Stimulated activated CD4-positive, alpha-beta T cell treated with anti-CD3 and anti-CD28 coated beads, Interleukin-1b, Interleukin-23, amount 100 ng/mL, for 48 hours (primary cell): ENCODE data around the gene CAMK4.
A peak's percentile ranks its signal among the peaks of the same experiment; 100 is the strongest.

Source experiments
- DNase-seq: peaks from one replicate; pipeline ENCODE4 v3.0.0-alpha.2; 2020

CAMK4 gene

DNA sequence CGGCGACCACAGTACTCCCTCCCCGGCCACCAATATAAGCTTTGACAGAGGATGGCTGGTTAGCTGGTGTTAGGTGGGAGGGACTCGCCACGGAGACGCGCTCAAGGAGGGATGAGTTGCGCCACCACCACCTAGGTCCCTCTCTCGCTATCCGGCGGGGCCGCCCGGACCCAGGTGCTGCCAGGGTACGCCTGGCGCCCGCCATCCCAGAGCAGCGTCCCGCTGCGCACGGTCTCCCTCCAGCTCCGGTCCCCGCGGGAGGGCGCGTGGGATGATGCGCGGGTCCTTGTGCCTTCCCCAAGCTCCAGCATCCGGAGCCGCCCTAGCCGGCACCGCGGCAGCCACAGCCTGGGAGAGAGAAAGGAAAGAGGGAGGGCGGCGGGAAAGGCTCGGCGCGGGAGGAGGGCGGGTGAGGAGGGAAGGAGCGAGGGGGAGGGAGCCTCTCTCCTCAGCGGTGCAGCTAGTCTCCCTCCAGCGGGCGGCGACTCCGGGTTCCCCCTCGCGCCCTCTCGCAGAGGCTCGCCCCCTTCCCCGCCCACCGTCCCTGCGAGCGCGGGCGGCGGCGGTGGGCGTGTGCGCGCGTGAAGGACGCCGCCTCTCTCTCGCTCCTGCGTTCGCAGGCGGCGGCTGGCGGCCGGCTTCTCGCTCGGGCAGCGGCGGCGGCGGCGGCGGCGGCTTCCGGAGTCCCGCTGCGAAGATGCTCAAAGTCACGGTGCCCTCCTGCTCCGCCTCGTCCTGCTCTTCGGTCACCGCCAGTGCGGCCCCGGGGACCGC lies at the start of gene CAMK4:
CAMK4 (plus strand) TSS at position 598 of the 774 bp plus-strand sequence; CDS start at position 698, 100 bp downstream.
- peak; percentile 56 for DNase-seq

DNA sequence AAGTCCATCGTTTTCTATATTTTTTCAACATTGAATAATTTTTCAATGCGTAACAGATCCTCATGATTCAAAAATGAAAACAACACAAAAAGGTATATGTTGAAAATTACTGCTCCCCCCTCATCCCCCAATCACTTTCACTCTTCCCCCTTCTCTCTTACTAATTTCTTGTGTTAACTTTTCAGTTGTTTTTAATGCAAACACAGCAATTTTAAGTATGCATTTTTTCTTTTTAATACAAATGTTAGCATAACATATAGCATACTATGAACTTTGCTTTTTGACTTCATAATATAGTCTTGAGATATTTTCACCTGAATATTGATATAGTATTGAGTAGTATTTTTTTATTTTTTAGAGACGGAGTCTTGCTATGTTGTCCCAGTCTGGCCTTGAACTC lies 41.1 kb upstream of the CAMK4 start:
- DNase-seq: no peak

DNA sequence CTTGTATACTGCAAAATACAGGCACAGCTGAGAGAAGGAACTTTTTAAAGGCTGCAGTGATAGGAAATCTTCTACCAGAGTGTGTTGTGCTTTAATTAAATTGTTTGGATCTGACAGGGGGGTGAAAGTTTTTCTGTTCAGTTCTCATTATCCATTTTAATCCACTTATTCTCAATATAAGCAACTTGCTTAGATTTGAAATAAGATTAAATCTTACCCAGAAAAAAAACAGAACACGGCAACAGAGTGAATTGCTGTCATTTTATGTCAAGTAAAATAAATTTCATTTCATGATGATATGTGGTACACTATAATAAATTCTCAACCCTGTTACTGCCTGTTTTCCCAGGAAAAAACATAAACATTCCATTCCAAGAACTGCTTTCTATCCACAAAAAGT lies 37.1 kb upstream of the CAMK4 start:
- no peak for DNase-seq

DNA sequence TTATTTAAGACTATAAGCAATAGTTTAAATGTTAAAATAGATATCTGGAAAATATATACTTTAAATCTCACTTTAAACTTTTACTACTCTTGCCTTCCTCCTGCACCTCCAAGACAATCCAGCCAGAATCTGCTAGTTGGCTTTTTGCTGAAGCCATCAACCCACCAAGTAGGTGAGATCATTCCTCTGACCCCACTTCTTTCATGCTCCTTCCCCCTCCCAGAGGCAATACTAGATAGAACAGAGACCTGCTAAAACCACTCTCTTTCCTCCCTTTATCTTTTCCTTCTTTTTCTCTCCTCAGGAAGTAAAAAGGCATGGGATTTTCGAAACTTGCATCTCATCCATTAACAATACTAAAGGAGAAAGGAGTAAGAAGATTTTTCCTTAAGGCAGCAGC lies 30.1 kb upstream of the CAMK4 start:
- DNase-seq: no peak

DNA sequence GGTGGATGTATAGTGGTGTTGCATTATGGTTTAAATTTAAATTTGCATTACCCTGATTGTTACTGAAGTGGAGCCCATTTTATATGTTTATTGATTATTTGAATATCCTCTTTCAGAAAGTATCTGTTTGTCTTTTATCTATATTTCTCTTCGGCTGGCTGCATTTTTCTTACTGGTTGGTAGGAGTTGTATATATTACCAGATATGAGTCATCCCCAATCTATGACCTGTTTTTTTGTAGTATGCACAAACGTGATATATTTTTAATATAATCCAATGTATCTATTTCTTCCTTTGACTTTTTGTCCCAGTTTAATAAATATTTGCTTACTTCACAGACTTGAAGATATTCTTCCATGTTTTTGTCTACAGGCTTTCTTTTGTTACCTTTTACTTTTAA lies 29.3 kb upstream of the CAMK4 start:
- DNase-seq: no peak

DNA sequence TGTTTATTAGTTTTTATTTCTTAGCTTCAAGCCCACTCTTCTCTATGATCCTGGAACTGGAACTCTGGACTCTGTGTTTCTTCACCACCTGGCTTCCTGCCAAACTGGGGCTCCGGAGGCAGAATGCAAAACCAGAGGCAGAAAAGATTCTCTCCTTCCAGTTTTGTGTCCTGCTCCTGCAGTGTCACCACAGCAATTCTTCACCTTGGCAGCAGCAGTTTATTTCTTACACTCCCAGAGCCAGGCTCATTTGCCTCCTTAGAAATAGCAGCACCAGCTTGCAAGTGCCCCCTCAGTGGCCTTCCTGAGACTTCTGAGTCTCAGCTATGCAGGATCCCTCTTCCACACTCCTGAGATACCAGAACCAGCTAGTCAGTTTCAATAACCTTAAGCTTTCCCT lies 26.7 kb upstream of the CAMK4 start:
- no peak for DNase-seq

DNA sequence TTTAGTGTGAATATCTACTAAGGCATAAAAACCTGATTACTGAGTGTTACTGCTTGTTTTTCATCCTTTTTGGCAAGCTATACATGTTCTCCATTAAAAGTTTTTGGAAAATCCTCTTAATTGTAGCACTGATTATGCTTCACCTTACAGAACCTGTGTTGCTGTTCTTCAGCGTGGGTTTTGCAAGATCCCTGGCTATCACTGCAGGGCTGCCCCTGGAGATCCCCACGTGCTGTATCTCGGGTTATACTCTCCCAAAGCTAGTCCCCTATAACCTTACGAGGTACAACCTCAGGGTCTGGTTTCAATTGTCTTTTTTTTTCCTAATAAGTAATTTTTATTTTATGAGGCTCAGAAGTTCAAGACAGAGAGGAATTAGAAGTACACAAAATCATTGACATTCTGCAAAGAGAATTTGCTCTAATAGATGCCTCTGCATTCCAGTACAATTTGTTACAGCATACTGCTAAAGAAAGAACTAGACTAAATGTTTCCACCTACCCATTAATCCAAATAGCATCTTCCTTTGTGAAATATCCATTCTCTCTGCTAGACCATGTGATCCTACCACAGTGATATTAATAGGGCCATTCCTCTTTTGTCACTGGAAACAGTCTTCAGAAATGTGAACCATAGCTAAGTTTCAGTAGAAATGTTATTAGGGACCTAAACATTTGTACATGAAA lies 25.8 kb upstream of the CAMK4 start:
- no peak for DNase-seq

DNA sequence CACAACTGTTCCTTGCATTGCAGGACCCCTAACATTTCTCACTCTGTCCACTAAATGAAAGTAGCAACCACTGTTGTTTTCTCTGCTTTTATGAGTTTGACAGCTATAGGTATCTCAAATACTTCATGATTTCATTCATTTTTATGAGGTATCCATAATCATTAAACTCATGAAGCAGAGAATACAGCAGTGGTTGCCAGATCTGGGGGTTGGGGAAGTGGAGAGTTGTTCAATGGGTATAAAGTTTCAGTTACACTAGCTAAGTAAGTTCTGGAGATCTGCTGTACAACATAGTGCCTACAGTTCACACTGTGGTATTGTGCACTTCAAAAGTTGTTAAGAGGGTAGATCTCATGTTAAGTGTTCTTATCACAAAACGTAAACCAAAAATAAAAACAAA lies 23.4 kb upstream of the CAMK4 start:
- no peak for DNase-seq

DNA sequence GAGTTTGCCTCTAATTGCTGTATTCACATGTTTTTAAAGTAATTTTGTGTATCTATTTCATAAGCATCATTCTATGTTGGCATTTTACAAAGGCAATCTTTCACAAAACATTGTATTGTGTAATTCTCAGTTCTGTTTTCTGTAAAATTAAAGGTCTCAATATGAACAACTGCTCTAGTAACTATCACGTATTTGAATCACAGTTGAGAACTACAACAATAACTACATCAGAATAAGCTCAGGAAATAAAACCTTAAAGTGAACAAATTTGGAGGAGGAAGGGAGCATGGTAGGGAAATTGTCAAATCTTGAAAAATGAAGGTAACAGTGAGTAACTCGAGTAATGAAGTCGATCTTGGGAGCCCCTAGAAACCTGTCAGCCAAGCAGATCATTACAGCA lies 22.5 kb upstream of the CAMK4 start:
- no peak for DNase-seq

DNA sequence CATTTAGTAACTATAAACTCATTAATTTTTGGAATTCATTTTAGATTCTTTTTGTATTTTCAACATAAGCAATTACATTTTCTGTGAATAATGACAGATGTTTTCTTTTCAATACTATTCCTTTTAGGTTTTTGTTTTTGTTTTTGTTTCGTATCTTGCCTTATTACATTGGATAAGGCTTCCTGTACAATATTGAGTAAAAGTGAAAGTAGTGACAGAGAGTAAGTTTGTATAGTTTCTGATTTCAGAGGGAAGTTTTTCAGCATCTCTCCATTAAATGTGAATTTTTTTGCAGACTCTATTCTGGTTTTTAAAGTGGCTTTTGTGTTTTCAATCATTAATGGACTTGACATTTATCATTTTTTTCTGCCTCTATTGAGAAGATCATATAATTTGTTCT lies 12.8 kb upstream of the CAMK4 start:
- no peak for DNase-seq

DNA sequence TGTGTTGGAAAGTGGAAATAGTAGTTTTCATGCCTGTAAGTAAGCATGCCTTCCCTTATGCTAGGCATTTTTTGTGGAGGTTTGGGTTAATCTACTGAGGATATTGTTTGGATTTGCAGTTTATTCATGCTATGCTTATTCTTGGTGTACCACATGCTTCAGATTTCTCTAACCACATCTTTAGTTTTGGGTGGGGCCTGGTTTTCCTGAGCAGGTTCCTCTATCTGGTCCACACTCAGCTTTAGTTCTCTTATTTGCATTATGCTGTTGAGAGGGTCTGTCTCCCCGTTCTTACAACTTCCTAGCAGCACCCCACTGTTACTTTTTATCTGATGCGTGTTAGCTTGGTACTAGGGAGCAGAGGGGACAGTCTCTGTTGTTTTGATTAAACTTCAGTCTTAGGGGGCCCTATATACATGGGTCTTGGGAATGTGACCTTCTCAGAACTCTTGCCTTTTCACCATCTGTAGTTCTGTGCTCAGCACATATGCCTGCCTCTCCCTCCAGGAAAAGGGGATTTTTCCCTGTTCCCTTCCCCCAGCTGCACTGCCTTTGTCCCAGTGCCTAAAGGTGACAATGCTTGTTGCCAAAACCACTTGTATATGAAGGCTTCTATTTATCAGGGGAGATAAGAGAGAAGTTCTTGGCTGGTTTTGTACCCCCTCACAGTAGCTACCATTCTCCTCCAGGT lies 10.0 kb upstream of the CAMK4 start:
- no peak for DNase-seq

DNA sequence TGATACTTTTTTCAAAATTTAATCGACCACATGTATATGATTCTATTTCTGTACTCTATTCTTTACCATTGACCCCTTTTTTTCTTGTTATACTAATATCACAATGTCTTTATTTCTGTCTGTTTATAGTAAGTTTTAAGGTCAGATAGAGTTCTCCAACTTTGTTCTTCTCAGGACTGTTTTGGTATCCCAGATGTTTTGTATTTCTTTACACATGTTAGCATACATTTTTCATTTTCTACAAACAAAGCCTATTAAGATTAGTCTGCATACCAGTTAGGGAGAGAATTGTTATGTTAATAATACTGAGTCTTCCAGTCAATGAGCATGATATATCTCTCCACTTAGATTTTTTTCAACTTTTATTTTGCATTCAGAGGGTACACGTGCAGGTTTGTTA lies 8.2 kb upstream of the CAMK4 start:
- no peak for DNase-seq

DNA sequence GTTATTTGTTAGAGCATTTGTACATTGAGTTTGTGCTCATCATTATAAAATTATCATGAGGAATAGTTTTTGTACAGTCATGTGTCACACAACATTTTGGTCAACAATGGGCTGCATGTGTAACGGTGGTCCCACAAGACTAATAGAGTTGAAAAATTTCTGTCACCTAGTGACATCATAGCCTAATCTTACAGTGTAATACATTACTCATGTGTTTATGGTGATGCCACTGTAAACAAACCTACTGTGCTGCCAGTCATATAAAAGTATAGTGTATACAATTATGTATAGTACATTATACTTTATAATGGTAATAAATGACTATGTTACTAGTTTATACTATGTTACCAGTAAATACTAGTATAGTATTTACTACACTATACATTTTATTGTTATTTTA lies 3.0 kb upstream of the CAMK4 start:
- DNase-seq: no peak

DNA sequence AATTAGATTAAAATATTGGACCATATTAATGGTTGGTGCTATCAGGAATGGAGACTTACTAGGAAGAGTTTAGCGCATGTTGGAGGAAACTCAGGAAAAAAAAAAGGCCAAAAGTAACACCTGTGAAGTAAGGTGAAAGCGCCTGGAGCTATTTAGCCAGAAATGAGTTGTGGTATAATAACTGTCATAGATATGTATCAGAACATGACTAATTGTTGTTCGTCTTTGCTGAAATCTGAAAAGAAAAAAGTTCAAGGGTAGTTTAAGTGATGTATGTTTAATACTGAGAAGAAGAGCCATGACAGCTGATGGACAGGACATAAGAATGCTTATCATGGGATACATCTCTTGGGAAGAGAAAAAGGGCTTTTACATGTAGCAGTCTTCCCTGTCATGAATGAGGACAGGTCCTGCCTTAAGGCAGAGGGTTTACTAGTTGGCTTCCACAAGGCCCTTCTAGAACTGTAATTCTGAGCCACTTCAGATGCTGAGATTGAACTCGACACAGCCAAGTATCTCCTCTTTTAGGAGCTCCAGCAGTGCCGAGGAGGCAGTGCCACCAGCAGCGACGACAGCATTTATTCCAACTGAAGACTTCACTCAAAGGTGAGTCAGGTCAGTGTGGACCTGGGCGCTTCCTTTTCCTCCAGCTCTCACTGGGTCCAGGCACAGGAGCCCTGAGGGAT lies 940 bp upstream of the CAMK4 start:
- no peak for DNase-seq

DNA sequence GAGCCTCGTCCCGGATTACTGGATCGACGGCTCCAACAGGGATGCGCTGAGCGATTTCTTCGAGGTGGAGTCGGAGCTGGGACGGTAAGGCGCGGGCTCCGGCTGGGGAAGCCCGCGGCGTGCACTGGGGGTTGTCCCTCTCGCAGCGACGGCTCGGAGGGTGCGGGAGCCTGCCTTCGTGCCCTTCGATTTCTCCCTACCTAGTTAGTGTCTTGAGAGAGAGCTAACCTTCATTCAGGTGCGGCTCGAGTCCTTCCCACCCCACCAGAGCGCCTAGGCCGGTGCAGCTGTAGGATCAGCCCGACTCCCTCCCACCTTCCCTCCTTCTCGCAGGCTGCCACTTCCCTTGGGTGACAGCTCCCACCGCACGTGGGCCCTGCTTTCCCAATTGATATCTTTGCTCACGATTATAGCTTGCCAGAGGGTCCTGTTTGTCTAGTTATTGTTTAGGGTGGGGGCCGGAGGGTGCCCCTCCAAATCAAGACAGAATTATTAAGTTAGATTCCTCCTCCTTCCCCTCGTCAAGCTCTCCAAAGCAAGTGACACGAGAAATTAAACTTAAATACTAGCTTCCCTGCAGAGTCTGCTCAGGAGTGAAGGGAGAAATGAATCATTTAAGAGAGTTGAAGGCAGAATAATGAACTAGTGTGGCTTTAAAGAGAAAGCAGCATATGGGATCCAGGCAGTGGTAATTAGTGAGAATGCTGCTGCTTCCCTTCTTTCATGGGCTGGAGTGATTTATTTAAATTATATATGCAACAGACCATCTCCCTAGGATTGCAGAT lies 569 bp downstream of the CAMK4 start:
- peak; percentile 44 for DNase-seq

DNA sequence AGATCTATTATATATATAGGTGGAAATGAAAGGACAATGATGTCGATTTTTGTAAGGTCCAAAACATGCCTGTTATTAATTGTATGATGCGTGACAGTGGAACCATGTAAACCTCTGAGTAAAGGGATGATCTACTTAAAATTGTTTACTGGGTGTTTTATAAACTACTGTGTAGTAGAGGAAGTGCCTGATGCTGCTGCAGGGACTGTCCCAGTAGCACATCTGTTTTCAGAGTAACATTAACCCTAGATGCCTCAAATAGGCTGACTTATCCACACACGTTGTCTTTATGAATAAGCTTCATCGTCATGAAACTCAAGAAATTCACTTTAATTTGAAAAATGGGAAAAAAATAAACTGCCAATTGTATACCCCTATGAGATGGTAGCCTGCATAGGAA lies 1.7 kb downstream of the CAMK4 start:
- DNase-seq: no peak

DNA sequence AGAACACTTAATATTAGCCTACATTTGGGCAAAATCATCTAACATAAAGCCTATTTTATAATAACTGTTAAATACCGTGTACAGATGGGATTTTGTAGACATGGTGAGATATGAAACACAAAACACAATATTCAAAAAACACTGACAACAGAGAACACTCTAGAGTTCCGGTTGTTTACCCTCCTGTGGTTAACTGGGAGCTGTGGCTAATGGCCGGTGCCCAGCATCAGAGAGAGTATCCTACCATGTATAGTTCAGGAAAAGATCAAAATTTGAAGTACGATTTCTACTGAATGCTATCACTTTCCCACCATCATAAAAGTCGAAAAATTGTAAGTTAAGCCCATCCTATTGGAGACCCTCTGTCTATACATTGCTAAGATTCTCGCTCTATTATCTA lies 2.4 kb downstream of the CAMK4 start:
- DNase-seq: no peak

DNA sequence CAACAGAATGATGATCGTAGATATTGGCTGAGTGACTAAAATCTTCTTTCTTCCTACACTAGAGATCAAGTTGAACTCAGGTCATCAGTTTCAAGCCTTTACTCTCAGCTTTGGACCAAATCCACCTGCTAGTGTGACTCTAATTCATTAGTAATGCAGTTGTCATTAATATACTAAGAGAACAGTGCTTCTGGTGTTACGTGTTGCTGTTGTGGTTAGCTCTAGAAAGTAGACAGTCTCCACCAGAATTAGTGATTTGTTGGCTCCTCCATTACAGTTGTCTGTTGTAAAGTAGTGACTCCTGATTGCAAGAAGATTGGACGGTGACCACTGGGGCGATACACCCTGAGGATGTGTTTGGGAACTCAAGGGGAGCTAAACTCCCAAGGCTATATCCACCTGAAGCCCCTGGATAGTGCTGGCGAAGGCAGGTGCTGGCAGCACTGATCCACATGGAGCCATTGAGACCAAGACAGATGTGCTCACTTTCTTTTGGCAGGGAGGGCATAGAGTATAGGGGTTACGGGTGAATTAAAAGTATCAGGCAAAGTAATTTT lies 3.1 kb downstream of the CAMK4 start:
- no peak for DNase-seq

DNA sequence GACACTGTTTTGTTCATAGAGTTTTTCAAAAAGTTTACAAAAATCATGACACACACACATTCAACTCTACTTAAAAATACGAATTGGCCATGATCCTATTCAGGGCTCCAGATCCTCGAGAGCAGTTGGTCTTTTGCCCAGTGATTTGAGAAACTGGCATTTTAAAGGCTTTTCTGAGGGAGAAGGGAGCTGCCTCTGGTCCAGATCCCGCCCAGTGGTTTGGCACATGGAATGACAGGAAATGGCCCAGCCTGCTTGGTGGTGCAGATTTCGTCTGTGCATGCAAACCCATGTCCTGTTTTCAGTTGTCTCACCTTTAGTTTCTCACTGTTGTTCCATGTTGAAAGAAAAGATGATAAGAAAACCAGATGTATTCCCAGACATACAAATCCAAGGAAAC lies 3.6 kb downstream of the CAMK4 start:
- no peak for DNase-seq

DNA sequence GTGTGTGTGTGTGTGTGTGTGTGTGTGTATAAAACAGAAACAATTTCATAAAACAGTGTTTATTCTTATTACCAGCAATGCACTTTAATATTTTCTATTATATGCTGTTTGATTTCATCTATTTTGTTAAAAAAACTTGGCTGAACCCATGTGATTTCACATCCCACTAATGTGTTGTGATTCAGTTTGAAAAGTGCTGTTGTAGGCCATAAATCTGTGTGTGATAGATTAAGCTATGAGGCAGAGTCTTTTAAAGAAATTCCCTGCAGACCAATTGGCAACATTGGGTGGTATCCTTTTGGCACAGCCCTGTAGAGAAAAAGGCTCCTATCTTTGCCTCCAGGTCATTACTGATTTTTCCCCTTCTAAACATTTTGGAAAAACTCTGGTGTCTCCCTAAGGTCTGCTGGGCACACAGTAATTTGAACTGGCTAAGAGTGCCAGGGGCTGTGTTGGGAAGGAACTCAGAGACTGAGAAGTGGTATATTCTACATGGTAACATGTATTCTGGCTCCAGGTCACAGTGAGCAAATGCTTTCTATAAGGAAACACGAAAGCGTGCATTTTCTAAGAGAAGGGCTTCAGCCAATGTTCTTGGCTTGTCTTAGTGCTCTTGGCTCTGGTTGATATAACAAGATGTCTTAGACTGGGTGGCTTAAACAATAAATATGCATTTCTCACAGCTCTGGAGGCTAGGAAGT lies 4.5 kb downstream of the CAMK4 start:
- DNase-seq: no peak

DNA sequence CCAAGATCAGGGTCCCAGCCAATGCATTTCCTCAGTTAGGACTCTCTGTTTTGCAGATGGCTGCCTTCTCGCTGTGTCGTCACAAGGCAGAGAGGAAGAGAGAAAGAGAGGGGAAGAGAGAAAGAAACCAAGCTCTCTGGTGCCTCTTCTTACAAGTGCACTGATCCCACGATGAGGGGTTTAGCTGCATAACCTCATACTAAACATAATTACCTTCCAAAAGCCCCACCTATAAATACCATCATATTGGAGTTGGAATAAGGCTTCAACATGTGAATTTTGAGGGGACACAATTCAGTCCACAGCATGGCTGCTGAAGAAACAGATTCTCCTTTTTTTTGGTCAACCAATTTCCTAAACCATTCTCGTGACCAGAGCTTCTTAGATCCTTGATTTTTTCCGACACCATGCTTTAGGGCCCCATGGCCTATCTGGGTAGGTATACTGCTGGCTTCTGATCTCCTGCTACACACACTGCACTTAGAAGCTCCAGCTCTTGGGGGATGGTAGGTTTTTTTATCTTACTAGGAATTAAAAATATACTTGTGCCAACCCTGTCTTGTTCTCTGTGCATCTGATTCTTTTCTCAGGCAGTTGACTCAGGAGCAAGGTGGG lies 5.1 kb downstream of the CAMK4 start:
- DNase-seq: no peak
